GM21526 (cell line): Measurements from ENCODE around the gene UPK1B.
"Not testable (repeated sequence)": the region's sequence is repeated elsewhere in the genome, so short reads cannot be mapped to it uniquely, and the experiment has no call there.

Experiments used
- ATAC-seq: cut with Tn5 transposase; IDR thresholded peaks from one replicate; pipeline ENCODE4 v1.9.1; 2021; ENCODE audit warnings: moderate library complexity; ENCODE audit not compliant: unreplicated experiment, low FRiP score

Gene UPK1B

GRCh38 chr3:119173325-119173724 lies at the start of gene UPK1B:
TSS of gene UPK1B (plus strand) at chr3:119173598. CDS start at chr3:119186742, 13,144 bp downstream.
- no peak for ATAC-seq

DNA sequence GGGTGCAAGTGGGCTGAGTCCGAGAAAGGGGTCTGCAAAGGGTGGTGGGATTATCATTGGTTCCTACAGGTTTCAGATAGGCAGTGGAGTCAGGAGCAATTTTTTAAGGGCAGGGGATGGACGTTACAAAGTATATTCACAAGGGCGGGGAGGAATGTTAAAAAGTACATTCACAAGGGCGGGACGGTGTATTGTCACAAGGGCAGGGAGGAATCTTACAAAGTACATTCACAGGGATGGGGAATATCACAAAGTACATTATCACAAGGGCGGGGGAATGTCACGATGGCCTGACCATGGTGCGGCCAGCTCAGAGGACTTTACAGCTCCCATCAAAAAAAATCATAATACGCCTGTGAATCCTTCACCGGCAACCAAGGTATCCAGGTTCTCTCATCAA lies 48.1 kb upstream of the UPK1B start:
- no peak for ATAC-seq

- no peak for ATAC-seq
These were observed 47.5 kb upstream of the UPK1B start for GRCh38 chr3:119125742-119126504.

GRCh38 chr3:119130291-119130690 lies 43.1 kb upstream of the UPK1B start:
- not testable (repeated sequence) for ATAC-seq

DNA sequence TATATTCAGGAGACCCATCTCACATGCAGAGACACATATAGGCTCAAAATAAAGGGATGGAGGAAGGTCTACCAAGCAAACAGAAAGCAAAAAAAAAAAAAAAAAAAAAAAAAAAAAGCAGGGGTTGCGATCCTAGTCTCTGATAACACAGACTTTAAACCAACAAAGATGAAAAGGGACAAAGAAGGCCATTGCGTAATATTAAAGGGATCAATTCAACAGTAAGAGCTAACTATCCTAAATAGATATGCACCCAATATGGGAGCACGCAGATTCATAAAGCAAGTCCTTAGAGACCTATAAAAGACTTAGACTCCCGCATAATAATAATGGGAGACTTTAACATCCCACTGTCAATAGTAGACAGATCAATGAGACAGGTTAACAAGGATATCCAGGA lies 41.1 kb upstream of the UPK1B start:
- not testable (repeated sequence) for ATAC-seq

DNA sequence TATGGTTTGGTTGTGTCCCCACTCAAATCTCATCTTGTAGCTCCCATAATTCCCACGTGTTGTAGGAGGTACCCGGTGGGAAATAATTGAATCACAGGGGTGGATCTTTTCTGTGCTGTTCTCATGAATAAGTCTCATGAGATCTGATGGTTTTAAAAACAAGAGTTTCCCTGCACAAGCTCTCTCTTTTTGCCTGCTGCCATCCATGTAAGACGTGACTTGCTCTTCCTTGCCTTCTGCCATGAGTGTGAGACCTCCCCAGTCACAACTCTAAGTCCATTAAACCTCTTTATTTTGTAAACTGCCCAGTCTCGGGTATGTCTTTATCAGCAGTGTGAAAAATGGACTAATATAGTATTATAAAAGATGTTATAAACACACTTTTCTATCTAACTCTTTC lies 34.0 kb upstream of the UPK1B start:
- ATAC-seq: not testable (repeated sequence)

DNA sequence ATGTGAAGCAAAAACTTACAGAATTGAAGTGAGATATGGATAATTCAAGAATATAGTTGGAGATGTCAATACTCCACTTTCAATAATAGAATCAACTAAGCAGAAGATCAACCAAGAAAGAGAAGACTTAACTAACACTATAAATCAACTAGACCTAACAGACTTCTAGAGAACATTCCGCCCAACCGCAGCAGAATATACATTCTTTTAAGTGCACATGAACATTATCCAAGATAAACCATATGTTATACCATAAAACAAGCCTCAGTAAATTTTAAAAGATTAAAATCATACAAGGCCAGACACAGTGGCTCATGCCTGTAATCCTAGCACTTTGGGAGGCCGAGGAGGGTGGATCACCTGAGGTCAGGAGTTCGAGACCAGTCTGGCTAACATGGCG lies 32.9 kb upstream of the UPK1B start:
- no peak for ATAC-seq

- ATAC-seq: peak; percentile 36
These were observed 28.3 kb upstream of the UPK1B start for GRCh38 chr3:119145128-119145499.

DNA sequence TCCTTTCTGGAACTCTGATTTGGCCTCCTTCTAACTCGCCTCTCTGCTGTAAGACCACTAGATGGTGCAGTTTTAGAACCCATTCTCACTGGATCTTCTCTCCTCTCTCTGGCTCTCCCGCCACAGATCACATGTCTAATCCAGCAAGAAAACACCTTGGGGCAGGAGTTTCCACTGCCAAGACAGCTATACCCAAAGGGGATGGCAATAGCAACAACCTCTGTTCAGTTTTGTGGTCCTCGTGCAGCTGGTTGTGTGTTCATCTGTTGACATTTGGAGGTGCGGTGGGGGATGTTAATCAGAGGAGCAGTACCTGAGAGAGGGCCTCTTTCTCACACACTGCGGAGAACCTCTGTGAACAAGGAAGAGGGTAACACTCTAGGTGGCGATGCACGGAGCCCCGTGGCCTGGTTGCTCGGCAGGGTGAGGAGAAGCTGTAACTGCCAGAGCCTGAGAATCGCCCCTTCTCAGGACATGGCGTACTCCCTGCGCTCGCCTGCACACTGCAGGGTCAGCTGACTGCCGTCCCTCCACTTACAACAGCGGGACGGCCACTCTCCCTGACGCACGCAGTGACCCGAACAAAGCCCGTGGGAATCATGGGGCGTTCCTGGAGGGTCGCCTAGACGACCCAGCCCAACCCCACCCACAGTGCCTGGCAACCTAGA lies 27.8 kb upstream of the UPK1B start, which contains the start of gene TEX55:
Gene TEX55 (plus strand): TSS at position 666 of the 668 bp plus-strand sequence. CDS start 25 bp downstream, outside the sequence.
- ATAC-seq: peak; percentile 71

- no peak for ATAC-seq
These were observed 26.6 kb upstream of the UPK1B start for GRCh38 chr3:119146578-119147375.

DNA sequence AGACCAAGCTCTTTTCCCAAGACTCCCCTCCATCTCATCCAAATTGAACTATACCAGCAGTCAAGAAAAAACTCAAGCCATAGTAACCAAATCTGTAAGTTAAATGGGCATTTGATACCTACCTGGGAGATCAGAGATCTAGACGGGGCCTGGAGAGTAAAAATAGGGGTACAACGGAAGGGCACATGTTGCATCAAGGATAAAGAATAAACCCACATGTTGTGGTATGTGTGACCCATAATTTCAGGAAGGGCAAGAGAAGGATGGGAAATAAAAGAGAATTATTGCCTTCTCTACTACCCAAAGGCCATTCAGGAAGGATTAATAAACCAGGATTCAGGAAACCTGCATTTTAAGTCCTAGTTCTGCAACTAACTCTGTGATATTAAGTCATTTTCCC lies 25.9 kb upstream of the UPK1B start:
- ATAC-seq: no peak

GRCh38 chr3:119148493-119149180 lies 24.8 kb upstream of the UPK1B start:
- ATAC-seq: no peak

GRCh38 chr3:119149484-119149883 lies 23.9 kb upstream of the UPK1B start:
- ATAC-seq: no peak

- no peak for ATAC-seq
These were observed 16.5 kb upstream of the UPK1B start for GRCh38 chr3:119156868-119157267.

DNA sequence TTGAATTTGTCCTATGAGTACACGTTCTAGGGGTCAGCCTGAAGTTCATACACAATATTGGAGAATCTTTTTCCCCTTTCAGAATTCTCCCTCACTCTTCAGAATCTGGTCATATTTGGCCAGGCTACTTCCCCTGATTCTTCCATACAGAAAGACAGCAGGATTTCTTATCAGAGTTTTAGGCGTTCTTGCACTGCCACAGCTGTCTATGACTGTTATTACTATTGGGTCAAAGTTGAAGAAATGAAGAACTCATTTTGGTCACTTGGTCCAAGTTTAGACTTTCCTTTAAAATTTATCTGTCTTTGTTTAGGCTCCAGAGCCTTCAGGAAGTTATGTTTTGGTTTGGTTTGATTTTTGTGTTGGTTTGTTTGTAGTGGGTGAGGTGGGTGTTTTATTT lies 15.4 kb upstream of the UPK1B start:
- ATAC-seq: no peak

DNA sequence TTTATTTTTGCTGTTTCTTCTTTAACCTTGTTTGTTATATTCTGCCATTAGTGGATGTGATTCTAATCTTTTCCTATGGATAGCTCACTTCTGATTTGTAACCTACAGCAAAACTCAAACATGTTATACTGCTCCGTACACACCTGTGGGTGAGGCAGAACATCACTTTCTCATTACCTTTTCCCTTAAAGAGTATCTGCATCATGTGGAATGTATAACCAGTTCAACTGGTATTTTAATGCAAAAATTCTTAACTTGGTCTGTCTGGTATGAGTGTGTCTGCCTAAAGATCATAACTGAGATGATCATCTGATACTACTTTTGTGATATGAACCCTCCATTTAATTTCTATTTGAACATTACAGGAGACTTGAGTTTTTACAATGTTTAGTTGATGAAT lies 13.0 kb upstream of the UPK1B start:
- ATAC-seq: no peak

GRCh38 chr3:119160815-119161214 lies 12.6 kb upstream of the UPK1B start:
- ATAC-seq: no peak

- ATAC-seq: no peak
These were observed 12.2 kb upstream of the UPK1B start for GRCh38 chr3:119161240-119161639.

GRCh38 chr3:119164745-119165144 lies 8.7 kb upstream of the UPK1B start:
- not testable (repeated sequence) for ATAC-seq

DNA sequence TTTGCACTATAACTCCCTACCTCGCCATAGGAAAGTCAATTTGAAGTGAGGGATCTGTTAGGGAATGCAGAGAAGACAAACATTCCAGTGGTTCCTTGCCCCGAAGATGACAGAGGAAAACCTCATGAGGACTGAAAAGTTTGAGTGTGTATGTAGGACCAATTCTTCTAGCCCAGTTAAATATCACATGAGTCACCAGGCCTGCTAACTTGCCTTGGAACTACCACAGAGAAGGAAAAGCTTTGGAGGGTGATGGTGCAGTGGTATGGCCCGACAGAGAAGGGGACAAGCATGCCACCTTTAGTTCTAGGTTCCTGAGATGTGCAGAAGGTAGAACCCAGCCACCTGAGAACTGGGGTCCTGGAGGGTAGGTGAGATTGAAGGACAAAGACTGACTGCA lies 2.6 kb upstream of the UPK1B start:
- ATAC-seq: no peak
